Gastroesophageal sphincter (tissue), 3 donors: ENCODE results near the gene LRRC49.
"Not testable (repeated sequence)": the region's sequence is repeated elsewhere in the genome, so short reads cannot be mapped to it uniquely, and the experiment has no call there.

Experiments
- CTCF ChIP-seq, 4 experiments: fragments of 200-600 bp in 2 of 4; fragments of 450-650 bp in 2 of 4; sonication (generic) in 1 of 4; IDR thresholded peaks; one replicate each; pipeline ENCODE4 v1.5.1; 2017 to 2019; ENCODE audit warnings: antibody characterized with exemption in 4 of 4, mild to moderate bottlenecking in 2 of 4, moderate library complexity in 2 of 4
- POLR2A ChIP-seq, 2 donors: fragments of 450-650 bp; IDR thresholded peaks; one replicate each; pipeline ENCODE4 v1.6.1; 2017; ENCODE audit warnings: antibody characterized with exemption in 2 of 2, mild to moderate bottlenecking in 2 of 2, moderate library complexity in 1 of 2

DNA sequence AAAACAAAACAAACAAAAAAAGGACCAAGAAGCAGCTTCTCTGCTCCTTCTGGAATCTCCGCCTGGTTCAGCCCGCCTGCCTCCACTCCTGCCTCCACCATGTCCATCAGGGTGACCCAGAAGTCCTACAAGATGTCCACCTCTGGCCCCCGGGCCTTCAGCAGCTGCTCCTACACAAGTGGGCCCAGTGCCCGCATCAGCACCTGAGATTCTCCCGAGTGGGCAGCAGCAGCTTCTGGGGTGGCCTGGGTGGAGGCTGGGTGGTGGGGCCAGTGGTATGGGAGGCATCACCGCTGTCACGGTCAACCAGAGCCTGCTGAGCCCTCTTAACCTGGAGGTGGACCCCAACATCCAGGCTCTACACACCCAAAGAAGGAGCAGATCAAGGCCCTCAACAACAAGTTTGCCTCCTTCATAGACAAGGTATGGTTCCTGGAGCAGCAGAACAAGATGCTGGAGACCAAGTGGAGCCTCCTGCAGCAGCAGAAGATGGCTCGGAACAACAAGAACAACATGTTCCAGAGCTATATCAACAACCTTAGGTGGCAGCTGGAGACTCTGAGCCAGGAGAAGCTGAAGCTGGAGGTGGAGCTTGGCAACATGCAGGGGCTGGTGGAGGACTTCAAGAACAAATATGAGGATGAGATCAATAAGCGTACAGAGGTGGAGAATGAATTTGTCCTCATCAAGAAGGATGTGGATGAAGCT lies 33.9 kb upstream of the LRRC49 start:
- TF ChIP-seq CTCF, POLR2A (IDR thresholded peaks at IDR 0.05): not testable (repeated sequence)
